Measurements from ENCODE around the gene SYT1.
"Not testable (repeated sequence)": the region's sequence is repeated elsewhere in the genome, so short reads cannot be mapped to it uniquely, and the experiment has no call there.

SYT1 gene

DNA sequence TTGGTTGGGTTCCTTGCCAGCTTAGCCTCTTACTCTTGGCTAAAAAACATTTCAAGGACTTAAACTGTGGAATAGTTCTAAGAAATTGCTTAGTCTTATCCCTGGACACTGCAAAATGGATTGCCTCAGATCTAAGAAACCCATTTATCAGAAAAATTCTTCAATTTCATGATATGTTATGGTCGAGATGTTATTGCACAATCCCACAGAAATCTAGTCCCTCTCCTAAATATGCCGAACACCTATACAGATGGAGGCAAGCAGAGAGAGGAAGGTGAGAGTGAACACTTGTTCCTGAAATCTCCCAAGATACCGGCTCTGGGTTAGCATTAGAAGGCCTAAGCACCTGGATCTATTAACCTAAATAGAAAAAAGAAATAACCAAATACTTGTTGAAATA, 559.0 kb downstream of the SYT1 start:
- in situ Hi-C loops (cut with MboI; ENCODE audit: low sequenced_read_pairs), result no loop called here

DNA sequence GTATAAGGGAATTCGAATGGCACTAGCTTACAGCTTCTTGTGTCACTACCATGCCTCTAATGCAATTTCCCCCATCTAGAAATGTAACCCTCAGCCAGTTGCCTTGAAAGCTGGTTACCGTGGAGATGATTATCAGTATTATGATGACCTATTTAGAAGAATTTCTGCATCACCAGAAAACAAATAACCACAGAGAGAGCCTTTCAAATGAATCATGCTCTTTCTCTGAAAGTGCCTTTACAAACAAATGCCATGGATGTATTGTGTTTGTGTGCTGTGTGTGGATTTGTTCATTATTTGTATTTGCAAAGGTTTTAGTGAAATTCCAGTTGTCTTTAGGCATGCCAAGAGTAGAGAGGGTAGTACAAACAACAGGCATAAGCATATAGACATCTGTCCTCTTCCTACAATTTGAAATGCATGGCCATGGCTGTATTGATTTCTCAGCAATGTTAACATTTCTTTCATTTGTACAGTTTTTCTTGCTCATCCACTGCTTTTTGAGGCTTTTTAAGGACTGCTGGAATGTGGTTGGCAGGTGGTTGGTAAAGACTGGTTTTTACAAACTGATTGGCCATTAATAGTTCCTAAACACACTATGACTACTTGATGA, 559.6 kb downstream of the SYT1 start:
- in situ Hi-C loops (cut with MboI; ENCODE audit: low sequenced_read_pairs), result no loop called here

- in situ Hi-C loops (cut with MboI; ENCODE audit: low sequenced_read_pairs), result no loop called here
Measured at GRCh38 chr12:79426121-79426520, 561.5 kb downstream of the SYT1 start.

DNA sequence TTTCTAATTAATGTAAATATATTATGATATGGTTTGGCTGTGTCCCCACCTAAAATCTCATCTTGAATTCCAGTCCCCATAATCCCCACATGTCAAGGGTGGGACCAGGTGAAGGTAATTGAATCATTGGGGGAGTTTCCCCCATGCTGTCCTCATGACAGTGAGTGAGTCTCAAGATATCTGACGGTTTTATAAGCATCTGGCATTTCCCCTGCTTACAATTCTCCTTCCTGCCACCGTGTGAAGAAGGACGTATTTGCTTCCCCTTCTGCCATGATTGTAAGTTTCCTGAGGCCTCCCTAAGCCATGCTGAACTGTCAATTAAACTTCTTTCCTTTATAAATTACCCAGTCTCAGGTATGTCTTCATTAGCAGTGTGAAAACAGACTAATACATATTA, 562.2 kb downstream of the SYT1 start:
- in situ Hi-C loops (cut with MboI; ENCODE audit: low sequenced_read_pairs), result not testable (repeated sequence)

- in situ Hi-C loops (cut with MboI; ENCODE audit: low sequenced_read_pairs), result no loop called here
Measured at GRCh38 chr12:79433465-79434072, 569.0 kb downstream of the SYT1 start.

- in situ Hi-C loops (cut with MboI; ENCODE audit: low sequenced_read_pairs), result no loop called here
Measured at GRCh38 chr12:79434561-79434960, 570.0 kb downstream of the SYT1 start.

- in situ Hi-C loops (cut with MboI; ENCODE audit: low sequenced_read_pairs), result no loop called here
Measured at GRCh38 chr12:79435742-79436141, 571.2 kb downstream of the SYT1 start.

DNA sequence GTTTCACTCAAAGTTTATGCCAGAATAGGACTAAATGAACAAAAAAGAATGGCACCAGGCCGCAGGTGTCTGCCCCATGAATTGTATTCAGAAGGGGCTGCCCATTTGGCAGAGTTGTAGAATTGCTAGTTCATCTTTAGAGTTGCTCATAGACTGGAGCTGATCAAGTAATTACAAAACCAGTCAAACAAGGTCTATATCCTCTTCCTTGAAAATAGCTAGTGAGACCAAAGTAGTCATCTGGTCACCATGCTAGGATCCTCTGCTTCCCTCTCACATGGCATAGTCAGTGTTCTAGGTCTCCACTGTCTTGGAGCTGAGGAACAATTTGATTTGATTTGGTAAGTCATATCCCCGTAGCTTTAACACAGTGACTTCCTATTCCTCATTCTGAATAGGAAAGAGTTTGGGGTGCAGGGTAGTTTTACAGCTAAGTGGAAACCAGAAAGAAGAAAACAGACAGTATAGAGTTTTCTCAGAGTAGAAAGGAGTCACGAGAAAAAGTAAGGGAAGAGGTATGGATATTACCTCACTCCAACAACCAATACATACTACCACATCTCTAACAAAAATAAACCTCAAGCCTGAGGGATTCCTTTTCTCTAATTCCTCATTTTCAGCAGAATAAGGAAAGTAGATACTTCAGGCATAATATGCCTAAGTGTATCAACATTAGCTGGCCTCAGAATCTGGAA, 574.1 kb downstream of the SYT1 start:
- in situ Hi-C loops (cut with MboI; ENCODE audit: low sequenced_read_pairs), result no loop called here

DNA sequence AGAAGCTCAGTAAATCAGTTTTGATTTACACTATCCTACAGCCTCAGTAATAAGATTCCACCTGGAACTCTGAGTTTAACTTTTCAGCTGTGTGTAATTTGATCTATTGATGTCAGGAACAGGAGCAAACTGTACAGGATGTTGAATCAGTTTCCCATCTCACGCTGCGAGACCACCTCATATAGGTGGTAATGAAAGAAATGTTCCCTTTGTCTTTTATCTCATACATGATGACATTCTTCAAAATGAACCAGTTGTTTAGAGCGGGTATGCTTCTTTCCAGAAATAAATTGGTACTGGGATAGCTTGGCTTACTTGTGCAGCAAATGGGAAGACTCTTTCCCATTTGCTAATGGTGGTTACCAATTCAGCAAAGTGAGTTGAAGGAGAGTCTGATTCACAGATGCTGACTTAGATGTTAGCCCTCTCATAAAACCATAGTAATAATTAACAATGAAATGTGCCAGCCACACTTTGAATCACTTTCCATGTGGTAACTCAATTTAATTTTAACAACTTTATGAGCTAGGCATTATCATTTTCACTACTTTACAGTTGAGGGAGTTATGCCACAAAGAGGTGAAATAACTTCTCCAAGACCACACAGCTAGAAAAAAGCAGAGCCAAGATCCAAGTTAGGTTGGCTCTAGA, 574.7 kb downstream of the SYT1 start:
- in situ Hi-C loops (cut with MboI; ENCODE audit: low sequenced_read_pairs), result no loop called here

- in situ Hi-C loops (cut with MboI; ENCODE audit: low sequenced_read_pairs), result no loop called here
Measured at GRCh38 chr12:79441534-79441933, 577.0 kb downstream of the SYT1 start.

DNA sequence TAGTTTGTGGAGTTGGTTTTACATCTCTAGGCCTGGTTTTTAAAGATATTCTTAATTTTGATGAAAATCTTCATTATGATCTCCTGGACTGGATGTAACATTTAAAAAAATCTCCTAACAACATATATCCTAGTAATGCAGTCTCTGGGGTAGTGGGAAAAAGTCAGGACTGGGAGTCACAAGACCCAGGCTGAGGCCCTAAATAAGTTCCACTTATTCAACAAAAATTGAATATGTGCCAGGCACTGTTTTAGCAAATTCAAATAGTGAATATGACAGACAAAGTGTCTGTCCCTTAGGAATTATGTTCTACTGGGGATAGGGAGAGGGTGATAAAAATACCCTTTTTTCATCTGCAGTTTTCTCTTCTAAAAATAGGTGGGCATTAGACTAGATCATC, 577.8 kb downstream of the SYT1 start:
- in situ Hi-C loops (cut with MboI; ENCODE audit: low sequenced_read_pairs), result no loop called here

- in situ Hi-C loops (cut with MboI; ENCODE audit: low sequenced_read_pairs), result no loop called here
Measured at GRCh38 chr12:79444089-79444488, 579.5 kb downstream of the SYT1 start.

GRCh38 chr12:79448816-79449215, 584.2 kb downstream of the SYT1 start:
- in situ Hi-C loops (cut with MboI; ENCODE audit: low sequenced_read_pairs), result no loop called here

- in situ Hi-C loops (cut with MboI; ENCODE audit: low sequenced_read_pairs), result no loop called here
Measured at GRCh38 chr12:79451365-79451764, 586.8 kb downstream of the SYT1 start.

- in situ Hi-C loops (cut with MboI; ENCODE audit: low sequenced_read_pairs), result no loop called here
Measured at GRCh38 chr12:79451978-79452377, 587.4 kb downstream of the SYT1 start.

- in situ Hi-C loops (cut with MboI; ENCODE audit: low sequenced_read_pairs), result no loop called here
Measured at GRCh38 chr12:79452906-79453305, 588.3 kb downstream of the SYT1 start.

GRCh38 chr12:79453820-79454219, 589.2 kb downstream of the SYT1 start:
- in situ Hi-C loops (cut with MboI; ENCODE audit: low sequenced_read_pairs), result no loop called here

DNA sequence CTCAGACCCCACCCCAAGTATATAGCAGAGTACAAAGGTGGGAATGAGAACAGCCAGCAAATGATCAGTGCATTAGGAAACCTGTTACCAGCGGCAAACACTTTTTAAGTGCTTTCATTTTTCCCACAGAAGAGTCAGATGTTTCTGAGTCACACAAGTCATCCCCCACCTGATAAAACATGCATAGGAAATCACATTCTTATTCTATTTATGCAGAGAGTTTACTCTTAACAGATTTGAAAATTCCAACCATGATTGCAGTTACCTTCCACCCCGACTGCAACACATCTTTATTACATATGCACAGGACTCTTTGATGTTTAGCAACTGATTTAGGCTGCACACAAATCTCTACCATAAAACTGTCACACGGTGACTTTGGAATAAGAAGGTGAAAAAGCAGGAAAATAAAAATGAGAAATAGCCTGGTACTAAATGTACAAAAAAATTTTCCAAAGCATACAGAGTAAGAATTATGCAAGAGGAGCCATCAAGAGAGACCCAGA, 589.8 kb downstream of the SYT1 start:
- in situ Hi-C loops (cut with MboI; ENCODE audit: low sequenced_read_pairs), result no loop called here

GRCh38 chr12:79455286-79455685, 590.7 kb downstream of the SYT1 start:
- in situ Hi-C loops (cut with MboI; ENCODE audit: low sequenced_read_pairs), result no loop called here

GRCh38 chr12:79482323-79482722, 617.7 kb downstream of the SYT1 start:
- in situ Hi-C loops (cut with MboI; ENCODE audit: low sequenced_read_pairs), result no loop called here

- in situ Hi-C loops (cut with MboI; ENCODE audit: low sequenced_read_pairs), result no loop called here
Measured at GRCh38 chr12:79482921-79483320, 618.3 kb downstream of the SYT1 start.

- in situ Hi-C loops (cut with MboI; ENCODE audit: low sequenced_read_pairs), result no loop called here
Measured at GRCh38 chr12:79486154-79486553, 621.6 kb downstream of the SYT1 start.
